ENCODE data around the gene NOTUM. TPM values are rescaled to one million over a fixed set of nuclear protein-coding genes. Genes with fewer than 3 reads are reported as not detected.

The NOTUM gene
- total and polyA plus RNA-seq, 9 of the 15 experiments (the other 6 are each of a cell fraction or from before 2014, with no cell fraction given) = 0.03 to 14.0 (median 4.1) TPM

DNA sequence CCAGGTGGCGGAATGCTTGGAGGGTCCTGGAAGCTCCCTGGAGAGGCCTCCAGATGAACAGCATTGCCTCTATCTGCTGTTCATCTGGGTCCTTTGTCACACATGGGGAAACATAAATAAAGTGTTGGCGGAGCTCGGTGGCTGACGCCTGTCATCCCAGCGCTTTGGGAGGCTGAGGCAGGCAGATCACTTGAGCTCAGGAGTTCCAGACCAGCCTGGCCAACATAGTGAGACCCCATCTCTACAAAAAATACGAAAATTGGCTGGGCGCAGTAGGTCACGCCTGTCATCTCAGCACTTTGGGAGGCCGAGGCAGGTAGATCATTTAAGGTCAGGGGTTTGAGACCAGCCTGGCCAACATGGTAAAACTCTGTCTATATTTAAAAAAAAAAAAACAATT is 16.1 kb downstream of the NOTUM start:
- Histone ChIP-seq H3K9ac (ENCODE audit: insufficient read depth in 1 of 2, low read depth in 2 of 2, low read length in 2 of 2) (no peak overlapping the region), H3K9me3 (replicated peaks; ENCODE audit: control insufficient read depth, insufficient read depth, low read depth, low read length) (no peaks in the 10 kb centered on the region), H3K4me1 (replicated peaks in 1 of 2; ENCODE audit: control insufficient read depth in 2 of 2, insufficient read depth in 2 of 2, low read length in 2 of 2) (peaks cover 0 to 35% of the 10 kb centered on the region in 2 experiments; a peak in 3 of 5 replicates), H4K20me1 (replicated peaks; ENCODE audit: control insufficient read depth, insufficient read depth, low read length) (no peaks in the 10 kb centered on the region), H3K79me2 (ENCODE audit: control insufficient read depth, insufficient read depth, low read length) (no peaks in the 10 kb centered on the region), H2AFZ (ENCODE audit: low read depth, low read length) (peak overlapping the region; percentile 15; the same call in 1 of the 2 replicates), H3K36me3 (ENCODE audit: control insufficient read depth, insufficient read depth, low read length) (no peaks in the 10 kb centered on the region), H3K4me3 (no peak overlapping the region), H3K4me2 (ENCODE audit: insufficient read depth, low read length) (no peak overlapping the region), H3K27ac (ENCODE audit: extremely low read depth, low read depth, low read length) (no peak overlapping the region), H3K9me1 (ENCODE audit: control insufficient read depth, insufficient read depth, low read length) (no peaks in the 10 kb centered on the region), H3K27me3 (ENCODE audit: control insufficient read depth in 2 of 2, insufficient read depth in 2 of 2, low read length in 2 of 2) (no peaks in the 10 kb centered on the region)
- intact Hi-C loops (cut with micrococcal nuclease) = no loop called here
- CTCF ChIA-PET (ENCODE audit: low intra/inter-chr PET ratio) = no interaction called here
- POLR2A ChIA-PET = interaction anchor here (1.1 to 1.7 kb wide), 3 partner anchors 9 to 18 kb away, joined by 3 to 7 read pairs (median 3); no protein-coding TSS in a partner anchor
- no peak for ATAC-seq
- TF ChIP-seq ZNF121 (CRISPR knock-in tag; conservative IDR thresholded peaks at IDR 0.05) (peak; percentile 93), BCOR (IDR thresholded peaks at IDR 0.05) (peak; percentile 38; the same call in 1 of the 2 replicates), MEIS2 (IDR thresholded peaks at IDR 0.05; ENCODE audit: partially characterized antibody) (peak; percentile 17), STAT5B (CRISPR knock-in tag; IDR thresholded peaks at IDR 0.05) (no peak)
- TF ChIP-seq, protein P1, sequence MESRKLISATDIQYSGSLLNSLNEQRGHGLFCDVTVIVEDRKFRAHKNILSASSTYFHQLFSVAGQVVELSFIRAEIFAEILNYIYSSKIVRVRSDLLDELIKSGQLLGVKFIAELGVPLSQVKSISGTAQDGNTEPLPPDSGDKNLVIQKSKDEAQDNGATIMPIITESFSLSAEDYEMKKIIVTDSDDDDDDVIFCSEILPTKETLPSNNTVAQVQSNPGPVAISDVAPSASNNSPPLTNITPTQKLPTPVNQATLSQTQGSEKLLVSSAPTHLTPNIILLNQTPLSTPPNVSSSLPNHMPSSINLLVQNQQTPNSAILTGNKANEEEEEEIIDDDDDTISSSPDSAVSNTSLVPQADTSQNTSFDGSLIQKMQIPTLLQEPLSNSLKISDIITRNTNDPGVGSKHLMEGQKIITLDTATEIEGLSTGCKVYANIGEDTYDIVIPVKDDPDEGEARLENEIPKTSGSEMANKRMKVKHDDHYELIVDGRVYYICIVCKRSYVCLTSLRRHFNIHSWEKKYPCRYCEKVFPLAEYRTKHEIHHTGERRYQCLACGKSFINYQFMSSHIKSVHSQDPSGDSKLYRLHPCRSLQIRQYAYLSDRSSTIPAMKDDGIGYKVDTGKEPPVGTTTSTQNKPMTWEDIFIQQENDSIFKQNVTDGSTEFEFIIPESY (CRISPR knock-in tag; IDR thresholded peaks at IDR 0.05) = 0 out of 2 replicates have a peak, but pooled peaks have one; percentile 35
- TF ChIP-seq, protein P2, sequence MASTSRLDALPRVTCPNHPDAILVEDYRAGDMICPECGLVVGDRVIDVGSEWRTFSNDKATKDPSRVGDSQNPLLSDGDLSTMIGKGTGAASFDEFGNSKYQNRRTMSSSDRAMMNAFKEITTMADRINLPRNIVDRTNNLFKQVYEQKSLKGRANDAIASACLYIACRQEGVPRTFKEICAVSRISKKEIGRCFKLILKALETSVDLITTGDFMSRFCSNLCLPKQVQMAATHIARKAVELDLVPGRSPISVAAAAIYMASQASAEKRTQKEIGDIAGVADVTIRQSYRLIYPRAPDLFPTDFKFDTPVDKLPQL (IDR thresholded peaks at IDR 0.05; ENCODE audit: extremely low read depth, insufficient read length) = no peak
- DNase-seq (ENCODE audit: extremely low read depth in 1 of 4, low spot score in 3 of 4) = no peak
- WGBS (ENCODE audit: insufficient coverage, low coverage, missing lambda C conversion rate) = 65% methylated on average over 9 of the region's 9 CpGs
- in situ Hi-C loops (cut with MboI) = no loop called here
- no TSS peak for BruUV-seq (replicated peaks)
- no peak for FAIRE-seq
